NCI-H2171 (cell line): ENCODE data around the gene RTCB.
"Not testable (repeated sequence)": the region's sequence is repeated elsewhere in the genome, so short reads cannot be mapped to it uniquely, and the experiment has no call there.

ENCODE experiments used
- DNase-seq: peaks from one replicate; lab custom pipeline; 2025; lab: John Stamatoyannopoulos, UW

The RTCB gene

GRCh38 chr22:32389685-32390084, 22.4 kb downstream of the RTCB start:
- DNase-seq = no peak

DNA sequence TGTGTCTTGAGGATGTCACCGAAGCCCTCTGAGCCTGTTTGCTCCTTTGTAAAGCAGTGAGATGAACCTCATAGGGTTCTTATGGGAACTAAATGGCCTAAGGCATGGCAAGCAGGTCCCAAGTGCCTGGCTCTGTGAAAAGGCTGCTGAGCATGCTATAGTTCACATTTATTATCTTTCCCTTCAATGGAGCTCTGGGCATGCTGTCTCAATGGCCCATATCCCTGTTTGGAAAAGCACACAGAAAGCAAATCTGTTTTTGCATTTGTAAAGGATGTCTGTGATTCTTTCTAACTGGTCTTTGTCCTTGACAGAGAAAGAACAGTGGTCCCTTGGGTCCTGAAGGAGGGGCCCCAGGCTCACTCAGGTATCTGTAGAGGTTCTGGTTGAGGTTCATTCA, 26.4 kb downstream of the RTCB start:
- no peak for DNase-seq

GRCh38 chr22:32380991-32381390, 31.1 kb downstream of the RTCB start:
- no peak for DNase-seq

- no peak for DNase-seq
These were observed 33.3 kb downstream of the RTCB start for GRCh38 chr22:32378707-32379272.

- no peak for DNase-seq
These were observed 35.4 kb downstream of the RTCB start for GRCh38 chr22:32376681-32377080.

- no peak for DNase-seq
These were observed 36.2 kb downstream of the RTCB start for GRCh38 chr22:32375678-32376450.

- DNase-seq = peak; percentile 22
These were observed 47.8 kb downstream of the RTCB start for GRCh38 chr22:32364210-32364609.

- no peak for DNase-seq
These were observed 50.8 kb downstream of the RTCB start for GRCh38 chr22:32361257-32361656.

DNA sequence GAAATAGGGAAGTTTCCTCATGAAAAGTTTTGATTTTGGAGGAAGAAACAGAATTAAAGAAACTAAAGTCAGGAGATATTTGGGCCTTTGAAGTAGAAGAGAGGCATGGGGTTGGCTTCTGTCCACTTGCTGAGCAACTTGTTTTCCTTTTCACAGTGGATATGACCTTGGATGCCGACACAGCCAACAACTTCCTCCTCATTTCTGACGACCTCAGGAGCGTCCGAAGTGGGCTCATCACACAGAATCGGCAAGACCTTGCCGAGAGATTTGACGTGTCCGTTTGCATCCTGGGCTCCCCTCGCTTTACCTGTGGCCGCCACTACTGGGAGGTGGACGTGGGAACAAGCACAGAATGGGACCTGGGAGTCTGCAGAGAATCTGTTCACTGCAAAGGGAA, 52.0 kb downstream of the RTCB start:
- not testable (repeated sequence) for DNase-seq

GRCh38 chr22:32357567-32357966, 54.5 kb downstream of the RTCB start, which contains the start of gene RFPL3:
Gene RFPL3, plus strand, starts transcription at chr22:32357867. Its CDS starts 205 bp downstream, at chr22:32358072.
- not testable (repeated sequence) for DNase-seq

DNA sequence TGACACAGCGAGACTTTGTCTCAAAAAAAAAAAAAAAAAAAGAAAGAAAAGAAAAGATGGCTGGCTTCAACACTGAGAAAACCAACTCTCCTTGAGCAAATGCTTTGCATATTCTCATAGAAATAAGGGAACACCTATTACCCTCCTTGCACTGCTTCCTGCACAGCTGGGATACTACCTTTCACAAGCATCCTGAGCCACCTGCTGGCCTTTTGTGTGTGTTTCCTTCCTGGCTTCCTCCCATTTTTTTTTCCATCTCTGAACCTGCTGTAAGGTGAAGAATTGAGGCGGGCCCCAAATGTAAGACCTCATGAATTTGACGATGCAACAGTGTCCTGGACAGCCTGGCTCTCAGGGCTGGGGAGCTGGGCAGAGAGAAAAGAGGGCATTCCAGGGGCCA, 56.3 kb downstream of the RTCB start:
- peak; percentile 53 for DNase-seq

- no peak for DNase-seq
These were observed 57.4 kb downstream of the RTCB start for GRCh38 chr22:32354360-32355351.

DNA sequence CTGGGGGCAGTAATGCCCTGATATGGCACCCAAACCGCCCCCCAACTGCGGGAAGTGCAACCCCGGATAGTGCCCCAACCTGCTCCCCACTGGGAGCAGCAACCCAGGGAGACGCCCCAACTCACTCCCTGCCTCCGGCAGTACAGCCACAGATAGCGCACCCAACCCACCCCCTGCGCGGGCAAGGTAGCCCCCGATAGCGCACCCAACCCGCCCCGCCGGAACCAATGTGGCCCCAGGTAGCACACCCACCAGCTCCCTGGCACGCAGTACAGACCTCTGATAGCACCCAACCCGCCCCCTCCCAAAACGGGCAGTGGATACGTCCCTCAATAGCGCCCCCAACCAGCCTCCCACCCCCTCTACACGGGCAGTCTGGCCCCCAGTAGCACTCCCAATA, 58.2 kb downstream of the RTCB start:
- no peak for DNase-seq

- DNase-seq = no peak
These were observed 58.8 kb downstream of the RTCB start for GRCh38 chr22:32353292-32353691.

GRCh38 chr22:32352681-32353080, 59.4 kb downstream of the RTCB start:
- no peak for DNase-seq

DNA sequence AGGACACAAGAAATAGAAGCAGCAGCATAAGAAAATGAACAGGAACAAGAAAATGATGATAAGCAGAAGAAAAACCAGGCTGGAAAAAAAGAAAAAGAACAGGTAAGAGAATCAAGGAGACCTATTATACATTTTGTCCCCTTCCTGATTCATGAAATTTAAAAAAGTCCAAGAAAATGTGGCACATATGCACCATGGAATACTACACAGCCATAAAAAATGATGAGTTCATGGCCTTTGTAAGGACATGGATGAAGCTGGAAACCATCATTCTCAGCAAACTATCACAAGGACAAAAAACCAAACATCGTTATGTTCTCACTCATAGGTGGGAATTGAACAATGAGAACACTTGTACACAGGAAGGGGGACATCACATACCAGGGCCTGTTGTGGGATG, 60.2 kb downstream of the RTCB start:
- DNase-seq = not testable (repeated sequence)

DNA sequence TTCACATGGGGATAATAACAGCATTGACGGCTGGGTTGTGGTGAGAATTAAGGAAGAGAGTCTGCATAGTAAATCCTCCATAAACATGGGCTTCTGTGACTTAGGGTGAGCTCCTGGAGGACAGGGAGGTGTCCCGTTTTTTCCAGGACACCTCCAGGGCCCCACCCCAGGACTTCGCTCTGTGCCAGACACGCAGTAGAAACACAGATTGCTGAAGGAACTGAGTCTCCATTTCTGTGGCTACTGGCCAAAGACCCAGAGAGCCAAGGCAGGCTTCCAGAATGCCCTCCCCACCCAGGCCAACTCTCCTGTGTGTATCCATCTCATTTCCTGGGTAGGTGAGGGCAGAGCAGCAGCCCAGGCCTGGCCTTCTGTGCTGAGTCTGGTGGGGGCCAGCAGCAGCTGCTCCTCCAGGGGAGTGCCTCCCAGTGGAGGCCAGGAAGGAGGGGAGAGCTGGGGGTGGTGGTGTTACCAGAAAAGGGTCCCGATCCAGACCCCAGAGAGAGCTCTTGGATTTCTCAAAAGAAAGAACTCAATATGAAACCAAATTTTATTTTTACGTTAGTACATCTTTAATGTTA, 63.9 kb downstream of the RTCB start:
- DNase-seq = no peak

DNA sequence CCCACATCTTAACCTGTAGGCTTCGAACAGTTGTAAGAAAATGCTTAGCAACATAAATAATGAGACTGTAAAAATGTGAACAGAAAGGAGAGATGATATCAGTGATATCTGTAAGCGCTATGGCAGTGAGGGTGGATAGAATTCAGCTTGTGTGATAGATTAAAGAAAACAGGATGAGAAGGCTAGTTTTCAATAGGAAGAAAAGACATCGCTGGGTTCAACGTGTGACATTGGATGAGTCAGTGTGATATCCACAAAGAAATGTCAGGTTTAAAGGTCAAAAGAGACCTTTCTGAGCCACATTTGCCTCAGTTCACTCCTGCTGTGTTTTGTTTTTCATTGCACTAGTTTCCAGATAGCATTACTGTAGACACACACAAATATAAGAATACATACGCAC, 68.1 kb downstream of the RTCB start:
- no peak for DNase-seq

GRCh38 chr22:32342977-32343376, 69.1 kb downstream of the RTCB start:
- no peak for DNase-seq

DNA sequence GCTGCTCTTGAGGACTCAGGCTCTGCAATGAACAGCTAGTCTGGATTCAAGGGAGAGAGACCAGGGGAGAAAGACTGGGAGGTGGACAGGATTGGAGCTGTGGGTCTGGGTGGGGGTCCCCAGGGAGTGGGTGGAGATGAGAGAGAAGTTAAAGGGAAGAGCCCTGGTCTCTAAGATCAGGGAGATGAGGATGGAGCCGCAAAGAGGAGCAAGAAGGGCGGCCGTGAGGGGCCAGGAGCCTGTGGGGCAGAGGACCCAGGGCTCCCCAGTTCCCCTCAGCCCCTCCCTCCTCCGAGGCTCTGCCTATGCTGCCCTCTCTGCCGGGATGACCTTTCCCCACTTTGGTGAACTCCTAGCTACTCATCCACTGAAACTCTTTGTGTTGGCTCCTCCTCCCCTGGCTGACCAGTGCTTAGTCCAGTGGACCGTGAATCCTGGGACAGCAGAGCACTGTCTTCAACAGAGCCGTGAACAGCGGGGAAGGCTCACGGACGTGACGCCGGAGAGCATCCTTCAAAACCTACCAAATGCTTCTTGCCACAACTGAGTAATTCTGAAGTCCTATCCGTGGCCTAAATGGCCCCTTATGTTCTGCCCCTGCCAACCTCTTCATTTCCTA, 70.8 kb downstream of the RTCB start:
- DNase-seq = no peak

- no peak for DNase-seq
These were observed 71.6 kb downstream of the RTCB start for GRCh38 chr22:32340411-32340810.
